ENCODE measurements around the gene S100B.

DNA sequence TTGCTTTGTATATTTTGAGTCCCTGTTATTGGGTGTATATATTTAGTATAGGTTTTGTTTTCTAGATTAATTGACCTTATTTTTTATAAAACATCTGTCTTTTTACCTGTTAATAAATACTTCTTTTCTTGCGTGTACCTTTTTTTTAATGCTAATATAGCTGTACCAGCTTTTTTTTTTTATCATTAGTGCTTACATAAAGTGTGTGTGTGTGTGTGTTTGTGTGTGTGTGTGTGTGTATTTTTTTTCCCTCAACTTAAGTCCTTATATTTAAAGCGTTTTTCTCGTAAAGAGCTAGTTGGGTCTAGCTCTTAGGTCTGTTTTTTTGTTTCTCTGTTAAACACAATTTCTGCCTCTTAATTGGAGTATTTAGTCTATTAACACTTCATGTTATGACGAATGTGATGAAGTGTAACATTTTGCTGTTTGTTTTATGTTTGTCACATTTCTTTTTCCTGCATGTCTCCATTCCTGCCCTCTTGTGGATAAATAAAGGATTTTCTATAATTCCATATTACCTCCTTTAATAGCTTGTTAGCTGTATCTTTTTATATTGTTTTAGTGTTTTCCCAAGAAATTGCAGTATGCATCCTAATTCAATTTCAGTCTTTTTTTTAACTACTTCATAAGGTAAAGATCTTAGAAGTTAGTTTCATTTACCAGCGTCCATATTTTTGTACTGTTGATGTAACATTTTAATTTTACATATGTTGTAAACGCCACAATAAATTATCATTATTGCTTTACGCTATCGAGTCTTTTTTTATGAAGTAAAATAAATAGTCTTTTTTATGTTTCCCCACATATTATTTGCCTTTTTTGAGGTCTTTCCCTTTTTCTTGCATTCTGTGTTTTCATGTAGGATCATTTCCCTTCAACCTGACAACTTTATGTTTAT lies 34.9 kb upstream of the S100B start:
- TF ChIP-seq, protein P1, sequence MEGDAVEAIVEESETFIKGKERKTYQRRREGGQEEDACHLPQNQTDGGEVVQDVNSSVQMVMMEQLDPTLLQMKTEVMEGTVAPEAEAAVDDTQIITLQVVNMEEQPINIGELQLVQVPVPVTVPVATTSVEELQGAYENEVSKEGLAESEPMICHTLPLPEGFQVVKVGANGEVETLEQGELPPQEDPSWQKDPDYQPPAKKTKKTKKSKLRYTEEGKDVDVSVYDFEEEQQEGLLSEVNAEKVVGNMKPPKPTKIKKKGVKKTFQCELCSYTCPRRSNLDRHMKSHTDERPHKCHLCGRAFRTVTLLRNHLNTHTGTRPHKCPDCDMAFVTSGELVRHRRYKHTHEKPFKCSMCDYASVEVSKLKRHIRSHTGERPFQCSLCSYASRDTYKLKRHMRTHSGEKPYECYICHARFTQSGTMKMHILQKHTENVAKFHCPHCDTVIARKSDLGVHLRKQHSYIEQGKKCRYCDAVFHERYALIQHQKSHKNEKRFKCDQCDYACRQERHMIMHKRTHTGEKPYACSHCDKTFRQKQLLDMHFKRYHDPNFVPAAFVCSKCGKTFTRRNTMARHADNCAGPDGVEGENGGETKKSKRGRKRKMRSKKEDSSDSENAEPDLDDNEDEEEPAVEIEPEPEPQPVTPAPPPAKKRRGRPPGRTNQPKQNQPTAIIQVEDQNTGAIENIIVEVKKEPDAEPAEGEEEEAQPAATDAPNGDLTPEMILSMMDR (IDR thresholded peaks at IDR 0.05; ENCODE audit: low read depth, low read length, missing input control): peak; percentile 24
- TF ChIP-seq JUND (IDR thresholded peaks at IDR 0.05): no peak
